ENCODE data around the gene PLA2R1. TPM values are rescaled to one million over a fixed set of nuclear protein-coding genes. Genes with fewer than 3 reads are reported as not detected.

The PLA2R1 gene
- total RNA-seq, 1 experiment from 2014 or later, result not detected

- BruUV-seq (replicated peaks), result no TSS peak
- CTCF ChIA-PET, result no interaction called here
- H3K9me3 ChIP-seq (ENCODE audit: low read depth, low read length, poor library complexity, severe bottlenecking), result no peaks in the 10 kb centered on the region
- no peaks in the 10 kb centered on the region for H3K4me1 ChIP-seq (ENCODE audit: insufficient read depth, low read length, poor library complexity, severe bottlenecking)
- H3K27ac ChIP-seq (ENCODE audit: low read depth, low read length, poor library complexity, severe bottlenecking), result no peak overlapping the region
- no peaks in the 10 kb centered on the region for H3K36me3 ChIP-seq (ENCODE audit: insufficient read depth, low read length, poor library complexity, severe bottlenecking)
- POLR2A ChIA-PET (ENCODE audit: low non-redundant PET), result no interaction called here
- no peak for DNase-seq (ENCODE audit: low spot score)
- TF ChIP-seq CTCF (conservative IDR thresholded peaks at IDR 0.05; ENCODE audit: low read depth, low read length), result no peak
- TF ChIP-seq EZH2 (IDR thresholded peaks at IDR 0.05; ENCODE audit: borderline replicate concordance, low read depth, low read length, poor library complexity, severe bottlenecking), result no peak
- no peak overlapping the region for H3K4me3 ChIP-seq (ENCODE audit: low read depth, low read length, poor library complexity, severe bottlenecking)
- peaks cover 15% of the 10 kb centered on the region for H3K27me3 ChIP-seq (replicated peaks; ENCODE audit: insufficient read depth, low read depth, low read length, poor library complexity)
- intact Hi-C loops (cut with micrococcal nuclease; ENCODE audit: unreplicated experiment), result no loop called here
Observed at GRCh38 chr2:160044728-160045127, 17.7 kb downstream of the PLA2R1 start.

- CTCF ChIA-PET, result no interaction called here
Observed at GRCh38 chr2:160043265-160043664, 19.1 kb downstream of the PLA2R1 start.

GRCh38 chr2:160042054-160042453 is 20.4 kb downstream of the PLA2R1 start:
- Histone ChIP-seq H3K36me3 (ENCODE audit: insufficient read depth, low read length, poor library complexity, severe bottlenecking) (no peaks in the 10 kb centered on the region), H3K9me3 (ENCODE audit: low read depth, low read length, poor library complexity, severe bottlenecking) (no peaks in the 10 kb centered on the region), H3K27me3 (replicated peaks; ENCODE audit: insufficient read depth, low read depth, low read length, poor library complexity) (peaks cover 15% of the 10 kb centered on the region), H3K4me1 (ENCODE audit: insufficient read depth, low read length, poor library complexity, severe bottlenecking) (no peaks in the 10 kb centered on the region), H3K27ac (ENCODE audit: low read depth, low read length, poor library complexity, severe bottlenecking) (no peak overlapping the region), H3K4me3 (ENCODE audit: low read depth, low read length, poor library complexity, severe bottlenecking) (no peak overlapping the region)
- ChIA-PET CTCF (no interaction called here), POLR2A (ENCODE audit: low non-redundant PET) (no interaction called here)
- BruUV-seq (replicated peaks), result no TSS peak
- DNase-seq (ENCODE audit: low spot score), result no peak
- intact Hi-C loops (cut with micrococcal nuclease; ENCODE audit: unreplicated experiment), result no loop called here
- TF ChIP-seq CTCF (conservative IDR thresholded peaks at IDR 0.05; ENCODE audit: low read depth, low read length), result no peak
- TF ChIP-seq EZH2 (IDR thresholded peaks at IDR 0.05; ENCODE audit: borderline replicate concordance, low read depth, low read length, poor library complexity, severe bottlenecking), result no peak

More at GRCh38 chr2:160043265-160043664, 19.1 kb downstream of the PLA2R1 start:
- BruUV-seq (replicated peaks), result no TSS peak
- Histone ChIP-seq H3K36me3 (ENCODE audit: insufficient read depth, low read length, poor library complexity, severe bottlenecking) (no peaks in the 10 kb centered on the region), H3K27ac (ENCODE audit: low read depth, low read length, poor library complexity, severe bottlenecking) (no peak overlapping the region), H3K4me3 (ENCODE audit: low read depth, low read length, poor library complexity, severe bottlenecking) (no peak overlapping the region), H3K27me3 (replicated peaks; ENCODE audit: insufficient read depth, low read depth, low read length, poor library complexity) (peaks cover 15% of the 10 kb centered on the region), H3K9me3 (ENCODE audit: low read depth, low read length, poor library complexity, severe bottlenecking) (no peaks in the 10 kb centered on the region), H3K4me1 (ENCODE audit: insufficient read depth, low read length, poor library complexity, severe bottlenecking) (no peaks in the 10 kb centered on the region)
- POLR2A ChIA-PET (ENCODE audit: low non-redundant PET), result no interaction called here
- intact Hi-C loops (cut with micrococcal nuclease; ENCODE audit: unreplicated experiment), result no loop called here
- TF ChIP-seq EZH2 (IDR thresholded peaks at IDR 0.05; ENCODE audit: borderline replicate concordance, low read depth, low read length, poor library complexity, severe bottlenecking) (no peak), CTCF (conservative IDR thresholded peaks at IDR 0.05; ENCODE audit: low read depth, low read length) (no peak)
- DNase-seq (ENCODE audit: low spot score), result no peak
